T-cell (primary cell): ENCODE data around the gene LCP2. TPM values are rescaled to one million over a fixed set of nuclear protein-coding genes. Genes with fewer than 3 reads are reported as not detected.

Source experiments
- ATAC-seq, 4 experiments: fragments of 200-7000 bp in 3 of 4; fragments of 150-1000 bp in 1 of 4; cut with Tn5 transposase; replicated peaks in 1 of 4; 1 replicate in 3 of 4; 2 replicates in 1 of 4; pipeline ENCODE4 v1.10.0; 2021; ENCODE audit warnings: moderate library complexity in 3 of 4, mild to moderate bottlenecking in 2 of 4, moderate number of reproducible peaks in 1 of 4
- CTCF ChIA-PET, 2 donors: fragments of 300-600 bp; sonication (Branson Sonifier 250); formaldehyde crosslinking; loops; one replicate each; lab custom pipeline; 2022; ENCODE audit warnings: antibody characterized with exemption in 2 of 2; lab: Charles Lee
- POLR2A ChIA-PET, 2 donors: fragments of 300-600 bp; sonication (Branson Sonifier 250); formaldehyde crosslinking; loops; one replicate each; lab custom pipeline; 2022; ENCODE audit warnings: antibody characterized with exemption in 2 of 2; lab: Charles Lee
- DNase-seq, 35 experiments: peaks; one replicate each; pipeline versions ENCODE4 v3.0.0 to v3.0.0-alpha.2; 2013 to 2023
- H3K27ac ChIP-seq: one replicate; pipeline ENCODE4 v1.5.1; 2013; ENCODE audit warnings: low read length
- H3K27me3 ChIP-seq, 2 experiments: replicated peaks in 1 of 2; 1 replicate in 1 of 2; 2 replicates in 1 of 2; pipeline versions ENCODE4 v1.6.1 to v1.7.0; 2013; ENCODE audit warnings: low read length in 1 of 2, mixed read lengths in 1 of 2; ENCODE audit not compliant: control insufficient read depth in 2 of 2, insufficient read depth in 2 of 2; ENCODE audit errors: extremely low read depth in 1 of 2
- H3K36me3 ChIP-seq, 2 donors: 1 replicate in 1 of 2; 2 replicates in 1 of 2; pipeline versions ENCODE4 v1.6.1 to v1.7.0; 2013; ENCODE audit warnings: low read length in 1 of 2; ENCODE audit not compliant: control insufficient read depth in 2 of 2, insufficient read depth in 1 of 2; ENCODE audit errors: extremely low read depth in 1 of 2
- H3K4me1 ChIP-seq, 2 experiments: 1 replicate in 1 of 2; 2 replicates in 1 of 2; pipeline versions ENCODE4 v1.6.1 to v1.7.0; 2013; ENCODE audit warnings: low read length in 2 of 2, mixed read lengths in 1 of 2; ENCODE audit not compliant: insufficient read depth in 2 of 2, control insufficient read depth in 1 of 2; ENCODE audit errors: extremely low read depth in 1 of 2
- H3K4me3 ChIP-seq, 2 donors: 1 replicate in 1 of 2; 2 replicates in 1 of 2; pipeline versions ENCODE4 v1.5.1 to v1.7.0; 2013; ENCODE audit warnings: mild to moderate bottlenecking in 2 of 2, low read length in 1 of 2, moderate library complexity in 1 of 2; ENCODE audit not compliant: control insufficient read depth in 1 of 2; ENCODE audit errors: extremely low read depth in 1 of 2
- H3K9me3 ChIP-seq: 2 replicates; pipeline ENCODE4 v1.7.0; 2013
- H3K27ac Mint-ChIP-seq, 2 donors: one replicate each; pipeline ENCODE4 v1.8.0; 2020 to 2021; ENCODE audit warnings: mild to moderate bottlenecking in 2 of 2, mixed read lengths in 2 of 2
- H3K27me3 Mint-ChIP-seq, 2 donors: one replicate each; pipeline ENCODE4 v1.8.0; 2021 to 2022; ENCODE audit warnings: mixed read lengths in 2 of 2
- H3K36me3 Mint-ChIP-seq: one replicate; pipeline ENCODE4 v1.8.0; 2021; ENCODE audit warnings: mixed read lengths
- H3K4me1 Mint-ChIP-seq, 3 donors: one replicate each; pipeline ENCODE4 v1.8.0; 2020 to 2022; ENCODE audit warnings: mixed read lengths in 3 of 3, mild to moderate bottlenecking in 1 of 3
- H3K4me3 Mint-ChIP-seq, 3 donors: one replicate each; pipeline ENCODE4 v1.8.0; 2020 to 2022; ENCODE audit warnings: mild to moderate bottlenecking in 3 of 3, mixed read lengths in 3 of 3, moderate library complexity in 3 of 3
- H3K9me3 Mint-ChIP-seq, 3 donors: one replicate each; pipeline ENCODE4 v1.8.0; 2020 to 2022; ENCODE audit warnings: mixed read lengths in 3 of 3
- WGBS: methylation state at CpG from one replicate; pipeline ENCODE4 v1.1.5; 2013; ENCODE audit warnings: missing lambda C conversion rate; ENCODE audit not compliant: insufficient coverage; 5-methylcytosine and 5-hydroxymethylcytosine counted together
- total RNA-seq, 35 experiments: library from RNA in 6 of 35; stranded (reverse) in 6 of 35; fragments of 120-200 nt in 1 of 35; gene quantifications; one replicate each; pipeline versions ENCODE4 v1.2.1 to v1.2.4 and lab custom pipeline; 2013 to 2026

Gene LCP2
- total RNA-seq, 5 donors from 2014 or later (not counting 1 experiment from before 2014, with no cell fraction given) = 355 to 394 (median 374) TPM

- POLR2A ChIA-PET = interaction anchor here in 1 of 2 donors (1.2 kb wide), 4 partner anchors 17 to 53 kb away, joined by 4 to 6 read pairs (median 4); no protein-coding TSS in a partner anchor
- CTCF ChIA-PET = interaction anchor here (0.6 to 8.2 kb wide), 10 partner anchors 10 to 61 kb away, joined by 3 to 111 read pairs (median 4); partner anchors contain the start of gene LCP2 (in 1 of the 2)
- no peaks in the 10 kb centered on the region for H3K27me3 Mint-ChIP-seq
- peak overlapping the region; percentile 72 to 99 (median 75) for H3K4me3 Mint-ChIP-seq
- Histone ChIP-seq H3K27me3 (no peaks in the 10 kb centered on the region), H3K4me3 (peak overlapping the region; percentile 16 to 35), H3K36me3 (peaks cover 10 to 57% of the 10 kb centered on the region in 2 donors), H3K9me3 (no peaks in the 10 kb centered on the region), H3K4me1 (peaks cover 79 to 97% of the 10 kb centered on the region in 2 experiments), H3K27ac (peak overlapping the region; percentile 94)
- 24% methylated on average over 3 of the region's 6 CpGs for WGBS
- peaks cover 96 to 100% (median 97%) of the 10 kb centered on the region in 3 donors for H3K4me1 Mint-ChIP-seq
- H3K36me3 Mint-ChIP-seq = peaks cover 42% of the 10 kb centered on the region
- peak in 1 of 35 experiments; percentile 51 for DNase-seq
- no peaks in the 10 kb centered on the region for H3K9me3 Mint-ChIP-seq
- peak overlapping the region; percentile 97 to 99 for H3K27ac Mint-ChIP-seq
- ATAC-seq = no peak
Measured at GRCh38 chr5:170277867-170278281, 19.7 kb downstream of the LCP2 start.

- Mint-ChIP-seq H3K4me3 (peak overlapping the region; percentile 67 to 99 (median 77)), H3K27me3 (no peaks in the 10 kb centered on the region), H3K4me1 (peaks cover 93 to 94% (median 94%) of the 10 kb centered on the region in 3 donors), H3K9me3 (no peaks in the 10 kb centered on the region), H3K27ac (peak overlapping the region; percentile 97 to 99), H3K36me3 (peaks cover 44% of the 10 kb centered on the region)
- Histone ChIP-seq H3K9me3 (no peaks in the 10 kb centered on the region), H3K4me1 (peaks cover 64 to 95% of the 10 kb centered on the region in 2 experiments), H3K36me3 (peaks cover 6 to 56% of the 10 kb centered on the region in 2 donors), H3K27me3 (no peaks in the 10 kb centered on the region), H3K27ac (peak overlapping the region; percentile 94), H3K4me3 (peak overlapping the region; percentile 3 to 6)
- ChIA-PET POLR2A (interaction anchor here in 1 of 2 donors (0.7 kb wide), 1 partner anchor 44 kb away, joined by 3 read pairs; no protein-coding TSS in a partner anchor), CTCF (interaction anchor here (0.6 to 8.2 kb wide), 12 partner anchors 9 to 63 kb away, joined by 3 to 111 read pairs (median 9); partner anchors contain the start of gene LCP2 (in 1 of the 2))
- DNase-seq (no peak), ATAC-seq (no peak)
- 60% methylated on average over 1 of the region's 2 CpGs for WGBS
Measured at GRCh38 chr5:170276140-170276539, 21.4 kb downstream of the LCP2 start.

GRCh38 chr5:170275376-170275994 is 22.1 kb downstream of the LCP2 start:
- 3% methylated on average over 6 of the region's 8 CpGs for WGBS
- H3K4me1 Mint-ChIP-seq = peaks cover 93 to 94% (median 94%) of the 10 kb centered on the region in 3 donors
- Histone ChIP-seq H3K9me3 (no peaks in the 10 kb centered on the region), H3K4me3 (peak overlapping the region; percentile 3 to 6), H3K36me3 (peaks cover 7 to 62% of the 10 kb centered on the region in 2 donors), H3K4me1 (peaks cover 58 to 95% of the 10 kb centered on the region in 2 experiments), H3K27ac (peak overlapping the region; percentile 94), H3K27me3 (no peaks in the 10 kb centered on the region)
- H3K9me3 Mint-ChIP-seq = no peaks in the 10 kb centered on the region
- ChIA-PET CTCF (interaction anchor here (0.7 to 8.2 kb wide), 22 partner anchors 9 to 1111 kb away, joined by 3 to 111 read pairs (median 8); partner anchors contain the start of gene LCP2 (in 2 of the 2)), POLR2A (interaction anchor here (0.6 to 1.0 kb wide), 4 partner anchors 22 to 56 kb away, joined by 3 read pairs; no protein-coding TSS in a partner anchor)
- ATAC-seq = peak in 1 of 4 experiments; percentile 64
- H3K36me3 Mint-ChIP-seq = peaks cover 50% of the 10 kb centered on the region
- H3K27me3 Mint-ChIP-seq = no peaks in the 10 kb centered on the region
- peak overlapping the region; percentile 97 to 99 for H3K27ac Mint-ChIP-seq
- peak in 29 of 35 experiments; percentile 30 to 88 (median 53) for DNase-seq
- H3K4me3 Mint-ChIP-seq = peak overlapping the region; percentile 67 to 99 (median 77)

- ATAC-seq (peak; percentile 21 to 44 (median 34)), DNase-seq (peak in 34 of 35 experiments; percentile 45 to 82 (median 65))
- H3K4me3 ChIP-seq = no peak overlapping the region
- H3K4me1 ChIP-seq = peaks cover 56 to 93% of the 10 kb centered on the region in 2 experiments
- Mint-ChIP-seq H3K36me3 (peaks cover 62% of the 10 kb centered on the region), H3K27ac (peak overlapping the region; percentile 97 to 99), H3K4me1 (peaks cover 93% of the 10 kb centered on the region in 3 donors), H3K4me3 (peak overlapping the region; percentile 66 to 99 (median 77)), H3K9me3 (no peaks in the 10 kb centered on the region), H3K27me3 (no peaks in the 10 kb centered on the region)
- no peaks in the 10 kb centered on the region for H3K9me3 ChIP-seq
- no peaks in the 10 kb centered on the region for H3K27me3 ChIP-seq
- POLR2A ChIA-PET = interaction anchor here (1.0 to 1.2 kb wide), 2 partner anchors 24 to 57 kb away, joined by 3 read pairs; partner anchors contain the start of gene LCP2 (in 1 of the 2)
- H3K27ac ChIP-seq = peak overlapping the region; percentile 94
- 11% methylated on average over 7 of the region's 8 CpGs for WGBS
- H3K36me3 ChIP-seq = peaks cover 7 to 76% of the 10 kb centered on the region in 2 donors
- CTCF ChIA-PET = interaction anchor here (0.6 to 8.2 kb wide), 29 partner anchors 8 to 161 kb away, joined by 3 to 111 read pairs (median 7); partner anchors contain the start of gene LCP2 (in 2 of the 2)
Measured at GRCh38 chr5:170273968-170274710, 23.4 kb downstream of the LCP2 start.

GRCh38 chr5:170270293-170271069 is 27.1 kb downstream of the LCP2 start:
- Mint-ChIP-seq H3K9me3 (no peaks in the 10 kb centered on the region), H3K27me3 (no peaks in the 10 kb centered on the region), H3K4me1 (peaks cover 93 to 96% (median 95%) of the 10 kb centered on the region in 3 donors), H3K4me3 (peak overlapping the region in 2 of 3 donors; percentile 18), H3K36me3 (peaks cover 80% of the 10 kb centered on the region), H3K27ac (peak overlapping the region; percentile 87 to 97)
- Histone ChIP-seq H3K27me3 (no peaks in the 10 kb centered on the region), H3K4me3 (peak overlapping the region in 1 of 2 donors; percentile 32), H3K9me3 (no peaks in the 10 kb centered on the region), H3K27ac (peak overlapping the region; percentile 80), H3K36me3 (peaks cover 7 to 96% of the 10 kb centered on the region in 2 donors), H3K4me1 (peaks cover 67 to 94% of the 10 kb centered on the region in 2 experiments)
- ChIA-PET CTCF (interaction anchor here in 1 of 2 donors (1.2 kb wide), 1 partner anchor 60 kb away, joined by 3 read pairs; no protein-coding TSS in a partner anchor), POLR2A (no interaction called here)
- 36% methylated on average over 3 of the region's 15 CpGs for WGBS
- DNase-seq (no peak), ATAC-seq (no peak)
